HepG2 (cell line): ENCODE results near the gene ABO. TPM values are rescaled to one million over a fixed set of nuclear protein-coding genes. Genes with fewer than 3 reads are reported as not detected.

Experiments
- ATAC-seq: fragments of 200-7000 bp; cut with Tn5 transposase; 3 replicates; pipeline ENCODE4 v1.9.1; 2020; ENCODE audit warnings: mild to moderate bottlenecking, moderate library complexity
- BruUV-seq: library from RNA; stranded (reverse); fragments of 400-500 nt; replicated peaks from 2 replicates; lab custom pipeline; 2021; lab: Mats Ljungman, UMichigan
- CTCF ChIA-PET: fragments of 300-600 bp; formaldehyde crosslinking; extraction: SDS; loops from one replicate; lab custom pipeline; 2021; ENCODE audit warnings: low total read pairs, inconsistent platforms, low intra/inter-chr PET ratio; lab: Yijun Ruan, JAX
- POLR2A ChIA-PET: fragments of 350-600 bp; sonication (Branson Sonifier 250); formaldehyde crosslinking; loops from one replicate; lab custom pipeline; 2020; ENCODE audit warnings: antibody characterized with exemption, inconsistent platforms; lab: Yijun Ruan, JAX
- DNase-seq: peaks from one replicate; pipeline ENCODE4 v3.0.0-alpha.2; 2015; ENCODE audit warnings: low spot score
- FAIRE-seq: peaks from 3 replicates; lab custom pipeline; 2011; peaks lifted over from hg19 to GRCh38; lab: Jason Lieb, UNC
- H2AFZ ChIP-seq: one replicate; pipeline ENCODE4 v1.6.1; 2011; ENCODE audit warnings: low read length, inconsistent platforms
- H3K27ac ChIP-seq: fragments of 300-600 bp; 3 replicates; pipeline ENCODE4 v1.8.0; 2011; ENCODE audit warnings: mixed run types, mild to moderate bottlenecking, mixed read lengths, low read length, inconsistent platforms; ENCODE audit not compliant: insufficient read depth; ENCODE audit errors: extremely low read length
- H3K27me3 ChIP-seq, 2 experiments: fragments of 200-600 bp in 1 of 2; 2 replicates in 1 of 2; 3 replicates in 1 of 2; pipeline versions ENCODE4 v1.6.0 to v1.8.0; 2011; ENCODE audit warnings: low read length in 2 of 2, mild to moderate bottlenecking in 2 of 2, moderate library complexity in 2 of 2, inconsistent platforms in 1 of 2; ENCODE audit not compliant: insufficient read depth in 2 of 2, control insufficient read depth in 1 of 2
- H3K36me3 ChIP-seq, 2 experiments: fragments of 200-600 bp in 1 of 2; replicated peaks in 1 of 2; 2 replicates in 1 of 2; 3 replicates in 1 of 2; pipeline versions ENCODE4 v1.5.1 to v1.8.0; 2011; ENCODE audit warnings: low read length in 2 of 2, inconsistent platforms in 1 of 2; ENCODE audit not compliant: insufficient read depth in 2 of 2, control insufficient read depth in 1 of 2
- H3K4me1 ChIP-seq: 2 replicates; pipeline ENCODE4 v1.5.1; 2012; ENCODE audit warnings: low read length, inconsistent platforms; ENCODE audit not compliant: insufficient read depth
- H3K4me2 ChIP-seq: 2 replicates; pipeline ENCODE4 v1.6.0; 2011; ENCODE audit warnings: low read depth, low read length, inconsistent platforms
- H3K4me3 ChIP-seq, 3 experiments: fragments of 200-600 bp in 1 of 3; sonication (generic), shearing (Covaris generic) in 1 of 3; replicated peaks in 1 of 3; 2 replicates each; pipeline ENCODE4 v1.5.1; 2011 to 2016; ENCODE audit warnings: low read length in 3 of 3, inconsistent platforms in 2 of 3, low read depth in 2 of 3, mild to moderate bottlenecking in 2 of 3, control low read depth in 1 of 3, mixed read lengths in 1 of 3; ENCODE audit not compliant: insufficient read depth in 1 of 3
- H3K79me2 ChIP-seq: one replicate; pipeline ENCODE4 v1.6.1; 2011; ENCODE audit warnings: low read length, inconsistent platforms; ENCODE audit not compliant: insufficient read depth
- H3K9ac ChIP-seq: 2 replicates; pipeline ENCODE4 v1.6.0; 2011; ENCODE audit warnings: mild to moderate bottlenecking, low read depth, low read length, inconsistent platforms; ENCODE audit not compliant: insufficient read depth
- H3K9me3 ChIP-seq: 2 replicates; pipeline ENCODE4 v1.5.1; 2012; ENCODE audit warnings: mild to moderate bottlenecking, low read length
- H4K20me1 ChIP-seq: 2 replicates; pipeline ENCODE4 v1.6.0; 2011; ENCODE audit warnings: inconsistent platforms, mild to moderate bottlenecking, low read length, moderate library complexity; ENCODE audit not compliant: insufficient read depth
- E2F5 ChIP-seq: sonication (generic); formaldehyde crosslinking; conservative IDR thresholded peaks from 2 replicates; pipeline ENCODE4 v1.4.0; 2020; ENCODE audit warnings: missing genetic modification reagents
- FUBP1 ChIP-seq: sonication (generic); formaldehyde crosslinking; IDR thresholded peaks from 2 replicates; pipeline ENCODE4 v1.5.1; 2020; ENCODE audit warnings: missing genetic modification reagents, mild to moderate bottlenecking, borderline replicate concordance
- GTF3A ChIP-seq: sonication (generic); formaldehyde crosslinking; conservative IDR thresholded peaks from 2 replicates; pipeline ENCODE4 v1.4.0; 2020; ENCODE audit warnings: mild to moderate bottlenecking, missing genetic modification reagents
- HDAC1 ChIP-seq: sonication (generic); formaldehyde crosslinking; IDR thresholded peaks from 2 replicates; pipeline ENCODE4 v1.5.1; 2020; ENCODE audit warnings: mild to moderate bottlenecking, missing genetic modification reagents
- SALL1 ChIP-seq: sonication (generic); formaldehyde crosslinking; IDR thresholded peaks from 2 replicates; pipeline ENCODE4 v1.8.0; 2022; ENCODE audit warnings: mild to moderate bottlenecking, missing genetic modification reagents
- SMAD1 ChIP-seq: sonication (generic); formaldehyde crosslinking; IDR thresholded peaks from 2 replicates; pipeline ENCODE4 v1.4.0; 2020; ENCODE audit warnings: missing genetic modification reagents, low read depth, mild to moderate bottlenecking, borderline replicate concordance
- WGBS: methylation state at CpG from one replicate; pipeline ENCODE4 v1.1.6; 2017; ENCODE audit warnings: low lambda C conversion rate; 5-methylcytosine and 5-hydroxymethylcytosine counted together
- in situ Hi-C: cut with HindIII; loops from 2 replicates; pipeline ENCODE4 v1.10.0; 2017; ENCODE audit warnings: low pct_unique_long_range_greater_than_20kb; ENCODE audit not compliant: extremely low pct_ligation_motif_present
- intact Hi-C: fragments of 100-400 bp; cut with micrococcal nuclease; formaldehyde crosslinking; loops from one replicate; pipeline ENCODE4 v1.10.0; 2022; ENCODE audit not compliant: unreplicated experiment
- polyA plus RNA-seq, 8 experiments: library from polyadenylated mRNA; depleted of rRNA in 3 of 8; stranded (reverse) in 7 of 8; unstranded in 1 of 8; fragments of >200 nt; fragmentation: Illumina TruSeq in 4 of 8; extraction: Trizol in 4 of 8; gene quantifications; 2 replicates each; pipeline versions ENCODE4 v1.2.1 to v1.2.3, GENCODE V29; 2011 to 2016; ENCODE audit warnings: low read depth in 4 of 8, missing spikeins in 1 of 8, mixed read lengths in 1 of 8; ENCODE audit not compliant: insufficient read depth in 1 of 8
- total RNA-seq, 5 experiments: library from RNA; depleted of rRNA; stranded (reverse); fragments of >200 nt; fragmentation: Illumina TruSeq; extraction: Trizol; gene quantifications; 2 replicates each; pipeline ENCODE4 v1.2.3, GENCODE V29; 2016; ENCODE audit warnings: low read depth in 1 of 5

ABO gene
- total and polyA plus RNA-seq, 2 of the 13 experiments (the other 11 are each of a cell fraction or from before 2014, with no cell fraction given) = not detected

GRCh38 chr9:133323991-133324703, 49.1 kb upstream of the ABO start (continued):
- no peak for TF ChIP-seq HDAC1

GRCh38 chr9:133323211-133323610, 48.2 kb upstream of the ABO start:
- no peaks in the 10 kb centered on the region for H3K36me3 ChIP-seq
- intact Hi-C loops = no loop called here
- no TSS peak for BruUV-seq

More at GRCh38 chr9:133323211-133323610, 48.2 kb upstream of the ABO start:
- WGBS = 54% methylated on average over 10 of the region's 10 CpGs
- ATAC-seq = no peak
- no peak overlapping the region for H3K4me2 ChIP-seq
- CTCF ChIA-PET = no interaction called here
- H3K27ac ChIP-seq = no peak overlapping the region
- no peaks in the 10 kb centered on the region for H4K20me1 ChIP-seq
- no peak for DNase-seq
- H3K4me3 ChIP-seq = no peak overlapping the region
- in situ Hi-C loops = loop anchor here (10.0 kb wide), 1 partner anchor 78 kb away; no protein-coding TSS in a partner anchor
- no peaks in the 10 kb centered on the region for H3K79me2 ChIP-seq
- TF ChIP-seq SMAD1 (CRISPR knock-in tag) = no peak
- no peak for TF ChIP-seq GTF3A (CRISPR knock-in tag)
- no peak for TF ChIP-seq E2F5
- TF ChIP-seq FUBP1 = no peak
- no peak for TF ChIP-seq SALL1 (CRISPR knock-in tag)
- no peaks in the 10 kb centered on the region for H3K4me1 ChIP-seq
- H3K9me3 ChIP-seq = peaks cover 9% of the 10 kb centered on the region; the same call in 1 of the 2 replicates
- H2AFZ ChIP-seq = no peak overlapping the region
- H3K27me3 ChIP-seq = peaks cover 1 to 2% of the 10 kb centered on the region in 2 experiments; a peak in 2 of 5 replicates
- no peak overlapping the region for H3K9ac ChIP-seq
- POLR2A ChIA-PET = no interaction called here
- no peak for FAIRE-seq
